HUES6 (cell line): ENCODE measurements around the gene ZBTB20.

Source experiments
- H3K27ac ChIP-seq: 2 replicates; pipeline ENCODE4 v1.7.0; 2013; ENCODE audit warnings: low read depth, mild to moderate bottlenecking, low read length, inconsistent platforms
- H3K27me3 ChIP-seq: 2 replicates; pipeline ENCODE4 v1.6.1; 2013; ENCODE audit warnings: low read length; ENCODE audit not compliant: control insufficient read depth, insufficient read depth
- H3K36me3 ChIP-seq: 2 replicates; pipeline ENCODE4 v1.6.1; 2013; ENCODE audit warnings: low read length; ENCODE audit not compliant: control insufficient read depth, insufficient read depth
- H3K4me1 ChIP-seq: 2 replicates; pipeline ENCODE4 v1.6.1; 2013; ENCODE audit warnings: low read length; ENCODE audit not compliant: control insufficient read depth, insufficient read depth
- H3K4me3 ChIP-seq: 2 replicates; pipeline ENCODE4 v1.5.1; 2013; ENCODE audit warnings: low read depth, low read length
- H3K9ac ChIP-seq: one replicate; pipeline ENCODE4 v1.6.1; 2013; ENCODE audit warnings: mild to moderate bottlenecking, low read length
- H3K9me3 ChIP-seq: 2 replicates; pipeline ENCODE4 v1.6.1; 2013; ENCODE audit warnings: low read depth, low read length; ENCODE audit not compliant: control insufficient read depth, insufficient read depth

The ZBTB20 gene

GRCh38 chr3:114336857-114337256, 810.2 kb downstream of the ZBTB20 start:
- Histone ChIP-seq H3K36me3 (no peaks in the 10 kb centered on the region), H3K9ac (no peak overlapping the region), H3K27me3 (no peaks in the 10 kb centered on the region), H3K4me3 (no peak overlapping the region), H3K4me1 (peaks cover 22% of the 10 kb centered on the region; the same call in 1 of the 2 replicates), H3K9me3 (0 out of 2 replicates have a peak, but pooled peaks cover 3% of the 10 kb centered on the region), H3K27ac (no peak overlapping the region)

- H3K4me1 ChIP-seq = peaks cover 22% of the 10 kb centered on the region; the same call in 1 of the 2 replicates
- H3K27me3 ChIP-seq = no peaks in the 10 kb centered on the region
- no peak overlapping the region; the same call in 1 of the 2 replicates for H3K27ac ChIP-seq
- peaks cover 6% of the 10 kb centered on the region for H3K9me3 ChIP-seq
- no peaks in the 10 kb centered on the region for H3K36me3 ChIP-seq
- H3K9ac ChIP-seq = no peak overlapping the region
- H3K4me3 ChIP-seq = no peak overlapping the region
Observed at GRCh38 chr3:114336122-114336697, 810.9 kb downstream of the ZBTB20 start.

GRCh38 chr3:114333923-114334240, 813.2 kb downstream of the ZBTB20 start:
- peaks cover 6% of the 10 kb centered on the region for H3K9me3 ChIP-seq
- H3K9ac ChIP-seq = no peak overlapping the region
- H3K36me3 ChIP-seq = no peaks in the 10 kb centered on the region
- H3K4me3 ChIP-seq = no peak overlapping the region
- H3K4me1 ChIP-seq = peaks cover 22% of the 10 kb centered on the region; the same call in 1 of the 2 replicates
- H3K27me3 ChIP-seq = no peaks in the 10 kb centered on the region
- H3K27ac ChIP-seq = no peak overlapping the region

GRCh38 chr3:114333180-114333922, 813.7 kb downstream of the ZBTB20 start:
- 0 out of 2 replicates have a peak overlapping the region, but pooled peaks have one; percentile 23 for H3K27ac ChIP-seq
- no peak overlapping the region for H3K4me3 ChIP-seq
- peaks cover 22% of the 10 kb centered on the region; the same call in 1 of the 2 replicates for H3K4me1 ChIP-seq
- no peaks in the 10 kb centered on the region for H3K27me3 ChIP-seq
- H3K9me3 ChIP-seq = peaks cover 6% of the 10 kb centered on the region
- H3K36me3 ChIP-seq = no peaks in the 10 kb centered on the region
- no peak overlapping the region for H3K9ac ChIP-seq

GRCh38 chr3:114332342-114333179, 814.5 kb downstream of the ZBTB20 start:
- no peak overlapping the region for H3K27ac ChIP-seq
- no peak overlapping the region for H3K4me3 ChIP-seq
- no peak overlapping the region for H3K9ac ChIP-seq
- no peaks in the 10 kb centered on the region for H3K36me3 ChIP-seq
- peaks cover 22% of the 10 kb centered on the region; the same call in 1 of the 2 replicates for H3K4me1 ChIP-seq
- H3K27me3 ChIP-seq = no peaks in the 10 kb centered on the region
- H3K9me3 ChIP-seq = peaks cover 6% of the 10 kb centered on the region

- Histone ChIP-seq H3K36me3 (no peaks in the 10 kb centered on the region), H3K9me3 (peaks cover 6% of the 10 kb centered on the region), H3K9ac (no peak overlapping the region), H3K4me1 (peaks cover 22% of the 10 kb centered on the region; the same call in 1 of the 2 replicates), H3K27ac (no peak overlapping the region), H3K27me3 (no peaks in the 10 kb centered on the region), H3K4me3 (no peak overlapping the region)
Observed at GRCh38 chr3:114331710-114332109, 815.4 kb downstream of the ZBTB20 start.

- H3K27ac ChIP-seq = no peak overlapping the region
- no peaks in the 10 kb centered on the region for H3K27me3 ChIP-seq
- H3K9me3 ChIP-seq = peaks cover 6% of the 10 kb centered on the region
- H3K4me3 ChIP-seq = no peak overlapping the region
- no peaks in the 10 kb centered on the region for H3K36me3 ChIP-seq
- H3K9ac ChIP-seq = no peak overlapping the region
- H3K4me1 ChIP-seq = peaks cover 21% of the 10 kb centered on the region; the same call in 1 of the 2 replicates
Observed at GRCh38 chr3:114331007-114331406, 816.1 kb downstream of the ZBTB20 start.

- no peak overlapping the region for H3K4me3 ChIP-seq
- H3K27ac ChIP-seq = no peak overlapping the region
- no peaks in the 10 kb centered on the region for H3K36me3 ChIP-seq
- H3K4me1 ChIP-seq = peaks cover 14% of the 10 kb centered on the region; the same call in 1 of the 2 replicates
- no peak overlapping the region for H3K9ac ChIP-seq
- peaks cover 6% of the 10 kb centered on the region for H3K9me3 ChIP-seq
- no peaks in the 10 kb centered on the region for H3K27me3 ChIP-seq
Observed at GRCh38 chr3:114329823-114330222, 817.3 kb downstream of the ZBTB20 start.

- Histone ChIP-seq H3K27ac (no peak overlapping the region), H3K9me3 (peaks cover 6% of the 10 kb centered on the region), H3K27me3 (no peaks in the 10 kb centered on the region), H3K4me1 (peaks cover 10% of the 10 kb centered on the region), H3K9ac (no peak overlapping the region), H3K4me3 (no peak overlapping the region), H3K36me3 (no peaks in the 10 kb centered on the region)
Observed at GRCh38 chr3:114328345-114328744, 818.7 kb downstream of the ZBTB20 start.

GRCh38 chr3:114327665-114328064, 819.4 kb downstream of the ZBTB20 start:
- Histone ChIP-seq H3K4me1 (peaks cover 4% of the 10 kb centered on the region), H3K9ac (no peak overlapping the region), H3K27ac (no peak overlapping the region), H3K27me3 (no peaks in the 10 kb centered on the region), H3K4me3 (no peak overlapping the region), H3K9me3 (peaks cover 6% of the 10 kb centered on the region), H3K36me3 (no peaks in the 10 kb centered on the region)
